Fibroblast of skin of scalp (primary cell): ENCODE measurements around the gene ZNF470. TPM values are rescaled to one million over a fixed set of nuclear protein-coding genes. Genes with fewer than 3 reads are reported as not detected.
A peak's percentile ranks its signal among the peaks of the same experiment; 100 is the strongest.

Experiments
- DNase-seq: peaks from one replicate; pipeline ENCODE4 v3.0.0-alpha.2; 2013
- polyA plus RNA-seq, 2 experiments: library from polyadenylated mRNA; unstranded; fragments of 120-200 nt; gene quantifications; one replicate each; pipeline ENCODE4 v1.2.1, GENCODE V29; 2013; ENCODE audit not compliant: insufficient read length in 2 of 2

ZNF470 gene
- polyA plus RNA-seq (2013, experiment 1 of 2; ENCODE audit: insufficient read length), result 4.7 TPM
- 5.3 TPM for polyA plus RNA-seq (2013, experiment 2 of 2; ENCODE audit: insufficient read length)

DNA sequence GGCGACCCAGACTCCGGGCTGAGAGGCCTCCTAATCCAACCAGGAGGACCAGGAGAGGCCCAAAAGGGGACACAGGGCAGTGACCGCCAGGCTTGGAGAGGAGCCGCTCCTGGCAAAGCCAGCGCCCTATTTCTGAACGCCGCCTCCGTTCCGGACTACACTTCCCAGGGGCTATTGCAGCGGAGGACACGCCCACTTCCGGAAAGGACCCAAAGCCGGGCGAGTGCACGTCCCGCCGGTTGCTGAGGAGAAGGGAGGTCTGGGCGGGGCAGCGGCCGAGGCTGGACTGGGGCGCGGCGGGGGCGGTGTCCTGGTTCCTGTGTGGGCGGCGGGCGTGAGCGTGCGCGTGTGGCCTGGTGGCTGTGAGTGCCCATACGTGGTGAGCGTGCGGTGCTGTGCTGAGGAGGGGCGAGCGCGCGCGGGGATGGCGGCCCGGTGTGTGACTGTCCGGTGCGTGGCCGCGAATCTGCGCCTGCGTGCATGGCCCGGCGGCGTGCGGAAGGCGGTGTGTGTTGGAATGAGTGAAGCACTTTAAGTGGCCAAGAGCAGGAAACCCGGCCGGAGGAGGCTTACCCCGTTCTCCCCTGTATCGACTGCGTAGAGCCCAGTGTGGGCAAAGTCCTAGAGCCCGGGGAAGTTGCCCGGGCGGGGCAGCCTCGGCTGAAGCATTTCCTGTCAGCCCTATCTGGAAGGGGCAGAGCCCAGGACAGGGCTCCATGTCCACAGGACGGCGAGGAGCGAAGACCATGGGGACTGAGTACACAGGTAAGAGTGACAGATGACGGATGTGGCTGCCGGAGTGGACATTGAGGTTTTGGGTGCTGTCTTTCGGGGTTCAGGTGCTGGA is at the start of gene ZNF470:
Gene ZNF470, plus strand, starts transcription at position 195 of the 847 bp plus-strand sequence. CDS start 2,844 bp downstream, outside the sequence.
- DNase-seq, result peak; percentile 94

DNA sequence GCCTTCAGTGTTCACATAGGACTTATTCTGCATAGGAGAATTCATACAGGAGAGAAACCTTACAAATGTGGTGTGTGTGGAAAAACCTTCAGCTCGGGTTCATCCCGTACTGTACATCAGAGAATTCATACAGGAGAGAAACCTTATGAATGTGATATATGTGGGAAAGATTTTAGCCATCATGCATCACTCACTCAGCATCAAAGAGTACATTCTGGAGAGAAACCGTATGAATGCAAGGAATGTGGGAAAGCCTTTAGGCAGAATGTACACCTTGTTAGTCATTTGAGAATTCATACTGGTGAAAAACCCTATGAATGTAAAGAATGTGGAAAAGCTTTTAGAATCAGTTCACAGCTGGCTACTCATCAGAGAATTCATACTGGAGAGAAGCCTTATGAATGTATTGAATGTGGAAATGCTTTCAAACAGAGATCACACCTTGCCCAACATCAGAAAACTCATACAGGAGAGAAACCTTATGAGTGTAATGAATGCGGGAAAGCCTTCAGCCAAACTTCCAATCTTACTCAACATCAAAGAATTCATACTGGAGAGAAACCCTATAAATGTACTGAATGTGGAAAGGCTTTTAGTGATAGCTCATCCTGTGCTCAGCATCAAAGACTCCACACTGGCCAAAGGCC is 41.9 kb upstream of the ZNF470 start:
- DNase-seq, result no peak

DNA sequence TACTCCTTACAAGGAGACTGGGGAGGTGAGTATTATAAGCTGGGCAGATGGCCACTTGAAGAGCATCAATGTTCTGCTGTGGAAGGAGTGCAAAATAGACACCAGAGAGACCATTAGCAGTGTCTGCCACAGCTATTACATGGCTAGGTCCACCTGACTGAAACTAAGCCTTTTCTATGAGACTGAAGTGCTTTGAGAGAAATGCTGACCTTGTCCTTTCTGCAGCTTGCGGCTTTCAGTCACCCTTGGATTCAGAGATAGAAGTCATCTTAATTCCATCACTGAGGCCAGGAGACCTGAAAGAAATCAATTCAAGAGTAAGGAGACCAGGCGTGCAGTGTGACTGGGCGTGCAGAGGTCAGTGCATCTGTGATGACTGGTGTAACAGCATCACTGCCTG is 29.8 kb upstream of the ZNF470 start:
- no peak for DNase-seq

DNA sequence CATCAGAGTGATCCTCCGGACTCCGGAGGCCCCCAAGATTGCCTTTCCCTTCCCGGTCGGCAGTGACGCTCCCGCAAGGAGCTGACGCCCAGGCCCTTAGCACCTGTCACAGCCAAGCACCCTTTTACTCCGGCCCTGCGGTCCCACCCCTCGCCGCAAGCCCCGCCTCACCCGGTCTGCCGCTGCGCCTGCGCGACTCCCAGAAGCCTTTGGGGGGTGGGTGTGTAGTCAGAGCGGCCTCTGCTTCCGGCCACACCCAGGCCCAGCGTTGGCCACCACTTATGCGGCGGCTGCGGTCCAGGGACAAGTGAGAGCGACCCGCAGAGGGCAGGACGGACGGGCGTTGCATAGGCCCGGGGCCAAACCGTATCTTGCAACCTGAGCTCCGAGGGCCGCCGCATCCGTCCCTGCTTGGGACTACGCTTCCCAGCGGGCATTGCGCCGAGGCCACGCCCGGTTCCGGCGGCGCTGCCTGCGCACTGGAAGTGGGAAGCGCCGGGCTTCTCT is 29.0 kb upstream of the ZNF470 start:
- DNase-seq, result peak; percentile 89

DNA sequence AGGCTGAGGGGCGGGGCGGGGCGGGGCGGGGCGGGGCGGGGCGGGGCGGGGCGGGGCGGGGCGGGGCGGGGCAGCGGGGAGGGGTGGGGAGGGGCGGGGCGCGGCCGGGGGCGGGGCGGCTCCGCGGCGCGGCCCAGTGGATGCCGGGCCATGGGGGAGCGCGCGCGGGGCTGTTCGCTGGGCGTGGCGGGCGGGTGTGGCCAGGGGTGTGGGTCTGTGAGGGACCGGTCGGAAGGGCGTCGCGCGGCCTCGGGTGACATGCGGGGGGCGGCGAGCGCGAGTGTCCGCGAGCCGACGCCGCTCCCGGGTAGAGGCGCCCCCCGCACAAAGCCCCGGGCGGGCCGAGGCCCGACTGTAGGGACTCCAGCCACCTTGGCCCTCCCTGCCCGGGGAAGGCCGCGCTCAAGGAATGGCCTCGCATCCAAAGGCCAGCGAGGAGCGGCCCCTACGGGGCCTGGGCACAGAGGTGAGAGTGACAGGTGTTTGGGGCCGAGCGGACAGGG is 28.5 kb upstream of the ZNF470 start, which contains the start of gene ZFP28:
Gene ZFP28, plus strand, starts transcription at position 188 of the 503 bp plus-strand sequence. Its CDS starts 71 bp downstream, at position 259.
- DNase-seq, result no peak

DNA sequence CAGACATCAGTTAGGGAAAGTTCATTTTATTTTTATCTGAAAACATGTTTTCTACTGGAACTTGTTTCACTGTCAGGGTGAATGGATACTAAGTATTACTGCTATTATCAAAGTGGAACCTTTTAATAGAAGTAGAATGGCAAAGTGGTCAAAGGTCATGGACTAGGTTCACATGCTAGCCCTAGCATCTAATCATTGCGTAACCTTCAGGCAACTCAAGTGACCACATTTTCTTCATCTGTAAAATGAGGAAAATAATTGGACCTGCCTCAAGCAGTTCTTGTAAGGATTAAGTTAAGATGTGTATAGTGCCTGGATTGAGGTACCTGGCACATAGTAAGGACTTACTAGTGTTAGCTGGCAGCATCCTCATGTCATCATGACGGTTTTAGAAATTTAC is 23.5 kb upstream of the ZNF470 start:
- no peak for DNase-seq

DNA sequence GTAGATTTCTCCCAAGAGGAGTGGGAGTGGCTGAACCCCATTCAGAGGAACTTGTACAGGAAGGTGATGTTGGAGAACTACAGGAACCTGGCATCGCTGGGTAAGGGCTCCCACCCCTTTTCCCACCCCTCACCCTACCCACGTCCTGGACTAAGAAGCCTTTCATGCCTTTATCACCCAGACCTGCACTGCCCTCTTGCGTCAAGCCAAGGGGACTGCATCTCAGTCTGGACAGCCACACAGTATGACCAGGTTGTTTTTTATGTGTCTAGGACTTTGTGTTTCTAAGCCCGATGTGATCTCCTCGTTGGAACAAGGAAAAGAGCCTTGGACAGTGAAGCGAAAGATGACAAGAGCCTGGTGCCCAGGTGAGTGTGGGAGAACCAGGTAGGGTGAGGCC is 19.7 kb upstream of the ZNF470 start:
- DNase-seq, result no peak

DNA sequence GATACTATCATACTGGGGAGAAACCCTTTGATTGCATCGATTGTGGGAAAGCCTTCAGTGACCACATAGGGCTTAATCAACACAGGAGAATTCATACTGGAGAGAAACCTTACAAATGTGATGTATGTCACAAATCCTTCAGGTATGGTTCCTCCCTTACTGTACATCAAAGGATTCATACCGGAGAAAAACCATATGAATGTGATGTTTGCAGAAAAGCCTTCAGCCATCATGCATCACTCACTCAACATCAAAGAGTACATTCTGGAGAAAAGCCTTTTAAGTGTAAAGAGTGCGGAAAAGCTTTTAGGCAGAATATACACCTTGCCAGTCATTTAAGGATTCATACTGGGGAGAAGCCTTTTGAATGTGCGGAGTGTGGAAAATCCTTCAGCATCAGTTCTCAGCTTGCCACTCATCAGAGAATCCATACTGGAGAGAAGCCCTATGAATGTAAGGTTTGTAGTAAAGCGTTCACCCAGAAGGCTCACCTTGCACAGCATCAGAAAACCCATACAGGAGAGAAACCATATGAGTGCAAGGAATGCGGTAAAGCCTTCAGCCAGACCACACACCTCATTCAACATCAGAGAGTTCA is 12.9 kb upstream of the ZNF470 start:
- DNase-seq, result no peak

DNA sequence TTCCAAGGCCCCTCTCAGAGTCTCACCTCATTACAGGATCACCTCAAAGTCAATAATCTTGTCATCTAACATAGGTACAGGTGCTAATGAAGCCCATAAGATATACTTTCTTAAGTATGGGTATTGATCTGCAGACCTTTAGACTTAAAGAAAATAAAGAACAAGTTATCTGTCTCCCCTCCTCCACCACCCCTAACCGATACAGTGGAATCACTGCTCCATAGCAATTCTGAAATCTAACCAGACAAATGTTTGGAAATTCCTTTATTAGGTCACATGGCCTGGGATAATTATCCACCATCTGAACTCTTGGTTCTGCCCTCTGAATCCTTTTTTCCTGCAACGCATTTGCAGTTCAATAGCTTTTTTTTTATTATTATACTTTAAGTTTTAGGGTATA is 4.5 kb upstream of the ZNF470 start:
- no peak for DNase-seq

DNA sequence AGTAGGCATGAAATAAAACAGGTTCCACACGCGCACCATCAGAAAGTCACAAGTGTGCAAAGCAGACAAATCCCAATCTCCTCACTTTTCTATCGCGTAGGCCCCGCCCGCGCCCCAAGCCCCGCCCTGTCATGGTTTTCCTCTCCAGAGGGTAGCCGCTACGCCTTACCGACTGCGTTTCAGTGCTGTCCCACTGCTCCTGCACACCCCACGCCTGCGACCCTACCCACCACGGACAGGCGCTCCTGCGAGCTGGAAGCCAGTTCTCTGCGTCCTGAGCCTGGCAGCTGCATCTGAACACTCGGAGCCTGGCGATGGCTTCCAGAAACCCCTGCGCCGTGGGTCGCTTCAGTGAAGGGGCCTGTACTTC is 379 bp upstream of the ZNF470 start:
- peak; percentile 31 for DNase-seq

DNA sequence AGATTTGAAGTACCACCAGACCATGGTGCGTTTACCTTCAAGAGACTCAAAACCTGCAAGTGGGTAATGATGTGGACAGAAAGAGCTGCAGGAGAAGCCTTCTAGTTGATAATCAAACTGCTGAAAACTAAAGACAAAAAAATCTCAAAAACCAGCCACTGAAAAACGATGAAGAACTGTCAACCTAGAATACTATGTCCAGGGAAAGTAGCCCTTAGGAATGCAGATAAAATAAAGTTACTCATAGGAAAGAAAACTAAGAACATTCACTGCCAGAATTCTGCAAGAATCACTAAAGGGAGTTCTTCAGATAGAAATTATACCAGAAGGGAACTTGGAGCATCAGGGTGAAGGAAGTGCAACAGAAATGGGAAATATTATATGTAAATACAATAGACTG is 5.3 kb downstream of the ZNF470 start:
- no peak for DNase-seq

DNA sequence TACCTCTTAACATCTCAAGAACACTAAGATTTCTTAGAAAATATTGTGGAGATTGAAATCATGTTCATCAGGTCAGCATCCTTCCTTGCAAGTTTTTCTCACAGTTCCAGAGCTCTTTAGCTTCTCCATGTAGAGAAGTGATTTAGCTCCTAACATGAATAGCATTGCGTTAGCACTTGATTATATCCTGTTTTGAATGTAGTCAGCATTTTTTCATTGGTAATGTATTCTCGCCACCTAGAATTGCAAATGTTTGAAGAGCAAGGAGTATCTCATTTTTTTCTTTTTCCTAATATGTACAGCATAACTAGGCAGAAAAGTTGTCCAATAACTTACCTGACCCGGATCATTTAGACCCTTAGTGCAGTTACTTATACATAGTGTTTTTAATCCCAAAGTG is 6.6 kb downstream of the ZNF470 start:
- no peak for DNase-seq

DNA sequence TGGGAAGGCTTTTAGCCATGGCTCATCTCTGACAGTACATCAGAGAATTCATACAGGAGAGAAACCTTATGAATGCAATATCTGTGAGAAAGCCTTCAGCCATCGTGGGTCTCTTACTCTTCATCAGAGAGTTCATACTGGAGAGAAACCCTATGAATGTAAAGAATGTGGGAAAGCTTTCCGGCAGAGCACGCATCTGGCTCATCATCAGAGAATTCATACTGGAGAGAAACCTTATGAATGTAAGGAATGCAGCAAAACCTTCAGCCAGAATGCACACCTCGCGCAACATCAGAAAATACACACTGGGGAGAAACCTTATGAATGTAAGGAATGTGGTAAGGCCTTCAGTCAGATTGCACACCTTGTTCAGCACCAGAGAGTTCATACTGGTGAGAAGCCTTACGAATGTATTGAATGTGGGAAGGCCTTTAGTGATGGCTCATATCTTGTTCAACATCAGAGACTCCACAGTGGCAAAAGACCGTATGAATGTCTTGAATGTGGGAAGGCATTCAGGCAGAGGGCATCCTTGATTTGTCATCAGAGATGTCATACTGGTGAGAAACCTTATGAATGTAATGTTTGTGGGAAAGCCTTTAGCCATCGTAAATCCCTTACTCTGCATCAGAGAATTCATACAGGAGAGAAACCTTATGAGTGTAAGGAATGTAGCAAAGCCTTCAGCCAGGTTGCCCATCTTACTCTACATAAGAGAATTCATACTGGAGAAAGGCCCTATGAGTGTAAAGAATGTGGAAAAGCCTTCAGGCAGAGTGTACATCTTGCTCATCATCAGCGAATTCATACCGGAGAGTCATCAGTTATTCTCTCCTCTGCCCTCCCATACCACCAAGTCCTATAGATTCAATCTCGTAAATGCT is 10.7 kb downstream of the ZNF470 start:
- no peak for DNase-seq

DNA sequence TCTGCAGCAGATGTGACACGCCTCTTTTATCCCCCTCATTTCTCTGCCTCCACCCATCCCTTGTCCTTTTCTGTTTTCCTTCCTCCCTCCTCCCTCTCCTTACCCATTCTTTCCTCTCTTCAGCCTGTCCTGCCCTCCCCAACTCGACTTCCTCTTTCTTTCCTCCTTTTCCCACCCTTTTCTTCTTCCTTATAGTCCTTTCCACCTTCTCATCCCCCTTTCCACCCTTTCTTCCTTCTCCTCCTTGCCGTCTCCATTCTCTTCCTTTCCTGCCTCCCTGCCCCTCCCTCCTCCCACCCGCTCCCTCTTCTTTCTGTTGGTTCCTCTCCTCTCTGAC is 27.1 kb downstream of the ZNF470 start:
- DNase-seq, result no peak

DNA sequence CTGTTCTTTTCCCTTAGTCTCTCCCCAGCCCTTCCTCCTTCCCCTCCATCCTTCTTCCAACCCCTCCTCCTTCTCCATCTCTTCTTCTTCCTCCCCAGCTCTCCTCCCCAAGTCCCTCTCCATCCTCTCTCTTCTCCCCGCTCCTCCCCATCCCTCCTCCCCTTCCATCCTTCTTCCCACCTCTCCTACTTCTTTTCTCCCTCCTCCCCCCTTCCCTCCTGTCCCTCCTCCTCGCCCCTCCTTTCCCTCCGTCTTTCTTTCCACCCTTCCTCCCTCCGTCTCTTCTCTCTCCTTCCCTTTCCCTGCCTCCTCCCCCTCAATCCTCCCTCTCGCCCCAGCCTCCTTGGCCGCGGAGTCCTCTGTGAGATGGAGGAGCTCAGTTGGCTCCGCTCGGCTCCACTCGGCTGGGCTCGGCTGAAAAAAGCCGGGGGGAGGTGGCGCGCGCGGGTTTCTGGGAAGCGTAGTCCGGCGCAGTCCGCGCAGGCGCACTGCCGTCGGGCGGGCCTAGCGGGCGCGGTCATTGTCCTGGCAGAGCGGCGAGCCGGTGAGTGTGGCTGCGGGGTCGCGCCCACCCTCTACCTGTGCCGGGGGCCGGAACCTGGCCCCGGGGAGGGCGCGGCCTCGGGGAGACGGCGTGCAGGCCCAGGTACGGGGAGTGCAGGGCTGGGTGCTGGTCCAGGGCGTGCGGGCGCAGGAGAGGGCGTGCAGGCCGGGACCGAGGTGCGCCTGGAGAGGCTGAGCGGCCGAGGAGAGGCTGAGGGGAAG is 27.7 kb downstream of the ZNF470 start, which contains the start of gene ZNF71:
Gene ZNF71, plus strand, starts transcription at position 520 of the 765 bp plus-strand sequence. CDS start 6,257 bp downstream, outside the sequence.
- peak; percentile 90 for DNase-seq

DNA sequence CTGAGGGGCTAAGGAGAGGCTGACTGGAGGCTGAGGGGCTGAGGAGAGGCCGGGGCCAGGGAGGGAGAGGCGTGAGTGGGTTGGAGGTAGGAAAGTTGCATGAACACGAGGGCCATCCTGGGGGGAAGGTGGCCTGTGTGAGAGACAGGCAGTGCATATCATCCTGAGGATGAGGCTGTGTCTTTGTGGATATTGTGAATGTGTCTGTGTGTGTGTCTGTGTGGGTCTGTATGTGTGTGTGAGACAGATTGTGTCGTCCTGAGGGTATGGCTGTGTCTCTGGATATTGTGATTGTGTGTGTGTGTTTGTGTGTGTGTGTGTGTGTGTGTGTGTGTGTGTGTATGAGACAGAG is 28.3 kb downstream of the ZNF470 start:
- peak; percentile 4 for DNase-seq

DNA sequence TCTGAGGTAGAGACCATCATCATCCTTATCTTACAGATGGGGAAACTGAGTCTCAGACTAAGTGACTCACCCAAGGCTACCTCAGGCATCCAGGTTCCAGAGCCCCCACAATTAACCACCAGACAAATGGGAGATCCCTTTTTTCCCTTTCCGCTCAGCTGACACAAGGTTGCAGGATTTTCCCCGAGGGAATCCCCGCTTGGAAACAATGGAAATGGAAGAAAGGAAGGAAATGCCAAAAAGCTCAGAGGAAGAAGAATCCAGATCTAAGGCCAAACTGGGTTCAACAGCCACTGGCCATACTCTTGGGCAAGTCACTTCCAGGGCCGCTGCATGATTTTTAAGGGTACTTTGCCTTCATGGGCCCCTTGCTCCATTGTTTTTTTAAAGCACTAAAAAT is 29.4 kb downstream of the ZNF470 start:
- DNase-seq, result no peak

DNA sequence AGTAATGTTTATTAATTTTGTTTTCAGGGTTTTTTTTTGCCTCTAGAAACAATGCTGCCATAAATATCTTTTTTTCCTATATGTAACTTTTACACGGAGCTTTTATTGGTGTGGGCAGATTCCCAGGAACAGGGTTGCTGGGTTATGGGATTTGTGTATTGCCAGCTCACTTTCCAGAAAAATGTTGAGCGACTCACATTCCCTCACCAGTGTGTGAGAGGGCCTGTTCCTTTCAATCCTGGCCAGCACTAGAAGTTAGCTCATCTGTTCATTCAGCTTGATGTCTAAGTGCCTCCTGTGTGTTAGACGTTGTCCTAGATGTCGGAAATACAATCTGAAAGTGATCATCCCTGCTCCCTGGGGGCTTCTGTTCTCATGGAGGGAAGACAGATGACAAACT is 30.4 kb downstream of the ZNF470 start:
- DNase-seq, result no peak

DNA sequence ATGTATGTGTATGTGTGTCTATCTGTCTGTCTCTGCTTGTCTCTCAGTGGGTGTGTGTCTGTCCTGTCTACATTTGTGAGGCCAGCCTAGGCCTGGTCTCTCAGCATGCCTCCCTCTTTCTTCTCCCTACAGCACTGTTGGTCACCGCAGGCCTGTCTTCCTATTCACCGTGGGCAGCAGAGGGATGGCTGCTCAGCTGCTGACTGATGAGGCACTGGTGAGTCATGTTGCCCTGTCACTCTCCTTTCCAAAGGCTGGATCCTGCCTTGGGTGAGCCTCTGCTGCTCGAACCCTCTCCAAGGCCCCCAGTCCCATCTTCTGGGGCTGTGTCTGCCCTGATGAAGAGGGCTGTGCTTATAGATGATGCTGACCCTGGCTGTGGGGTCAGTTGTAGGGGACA is 34.1 kb downstream of the ZNF470 start:
- no peak for DNase-seq

DNA sequence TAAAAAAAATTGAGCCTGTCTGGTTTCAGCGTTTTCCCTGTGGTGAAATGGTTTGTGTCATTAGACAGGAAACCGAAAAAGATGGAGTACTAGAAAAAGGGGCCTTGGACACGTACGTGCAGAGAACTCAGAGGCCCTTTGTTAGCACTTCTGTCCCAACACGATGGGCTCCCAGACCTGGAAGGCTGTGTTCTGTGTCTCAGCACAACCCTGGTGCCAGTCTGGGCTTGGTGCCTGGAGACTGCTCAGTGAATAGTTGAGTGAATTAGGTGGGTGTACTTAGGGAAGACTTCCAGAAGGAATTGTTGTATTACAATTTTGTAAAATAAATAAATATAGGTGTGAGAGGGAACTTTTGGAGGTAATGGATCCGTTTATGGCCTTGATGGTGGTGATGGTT is 36.6 kb downstream of the ZNF470 start:
- DNase-seq, result no peak

DNA sequence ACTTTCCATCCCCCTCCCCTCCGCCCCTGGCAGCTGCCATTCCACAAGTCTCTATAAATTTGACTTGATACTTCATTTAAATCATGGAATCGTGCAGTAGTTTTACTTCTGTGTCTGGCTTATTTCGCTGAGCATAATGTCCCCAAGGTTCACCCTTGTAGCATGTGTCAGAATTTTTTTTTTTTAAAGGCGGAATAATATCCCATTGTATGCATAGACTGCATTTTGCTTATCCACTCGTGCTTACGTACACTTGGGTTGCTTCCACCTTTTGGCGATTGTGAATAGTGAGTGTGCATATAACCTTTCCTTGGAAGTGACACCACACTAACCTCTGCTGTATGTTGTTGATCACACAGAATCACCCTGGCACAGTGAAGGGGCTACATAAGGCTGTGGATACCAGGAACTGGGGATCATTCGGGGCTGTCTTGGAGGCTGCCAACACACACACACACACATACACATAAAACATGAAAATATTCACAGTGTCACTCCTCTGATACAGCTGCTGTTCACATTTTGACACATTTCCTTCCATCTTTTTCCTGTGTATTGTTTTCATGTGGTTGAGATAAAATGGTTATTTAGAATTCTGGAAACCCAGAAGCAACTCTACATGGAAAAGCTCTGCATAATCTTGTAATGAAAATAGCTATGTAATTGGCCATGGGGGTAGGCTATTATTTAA is 41.2 kb downstream of the ZNF470 start:
- no peak for DNase-seq
